SK-N-SH (cell line): ENCODE measurements around the gene HBG1. TPM values are rescaled to one million over a fixed set of nuclear protein-coding genes. Genes with fewer than 3 reads are reported as not detected.

ENCODE experiments used
- CTCF ChIA-PET: fragments of 300-600, 350-600 bp; formaldehyde crosslinking; extraction: SDS; loops from one replicate; lab custom pipeline; 2021; lab: Yijun Ruan, JAX
- POLR2A ChIA-PET: fragments of 350-600 bp; sonication (Branson Sonifier 250); formaldehyde crosslinking; extraction: SDS; loops from one replicate; lab custom pipeline; 2020; ENCODE audit warnings: antibody characterized with exemption, inconsistent platforms; lab: Yijun Ruan, JAX
- DNase-seq: peaks from one replicate; pipeline ENCODE4 v3.0.0; 2012
- H2AFZ ChIP-seq: fragments of 200-600 bp; sonication (generic); 2 replicates; pipeline ENCODE4 v1.8.1; 2016; ENCODE audit warnings: antibody characterized with exemption, mild to moderate bottlenecking, low read depth
- H3F3A ChIP-seq: fragments of 200-600 bp; sonication (generic); replicated peaks from 2 replicates; pipeline ENCODE3; 2016; ENCODE audit warnings: antibody characterized with exemption, mild to moderate bottlenecking; ENCODE audit not compliant: insufficient read depth
- H3K27ac ChIP-seq, 2 experiments: fragments of 200-500 bp in 1 of 2; fragments of 200-600 bp in 1 of 2; sonication (Bioruptor generic) in 1 of 2; sonication (generic), shearing (Covaris generic) in 1 of 2; 2 replicates each; pipeline versions ENCODE4 v1.5.1 to v1.6.1; 2014 to 2016; ENCODE audit warnings: low read depth in 2 of 2, inconsistent platforms in 1 of 2, low read length in 1 of 2, mild to moderate bottlenecking in 1 of 2, mixed read lengths in 1 of 2
- H3K27me3 ChIP-seq: fragments of 200-600 bp; sonication (generic), shearing (Covaris generic); 2 replicates; pipeline ENCODE4 v1.6.1; 2016; ENCODE audit warnings: mixed run types; ENCODE audit not compliant: insufficient read depth
- H3K36me3 ChIP-seq, 2 experiments: fragments of 200-500 bp in 1 of 2; fragments of 200-600 bp in 1 of 2; sonication (Bioruptor generic) in 1 of 2; sonication (generic) in 1 of 2; replicated peaks in 1 of 2; 2 replicates each; pipeline versions ENCODE3 to v1.5.1; 2014 to 2016; ENCODE audit warnings: low read length in 1 of 2, mild to moderate bottlenecking in 1 of 2; ENCODE audit not compliant: insufficient read depth in 2 of 2, control insufficient read depth in 1 of 2
- H3K4me1 ChIP-seq, 2 experiments: fragments of 200-500 bp in 1 of 2; fragments of 200-600 bp in 1 of 2; sonication (Bioruptor generic) in 1 of 2; sonication (generic), shearing (Covaris generic) in 1 of 2; 2 replicates each; pipeline versions ENCODE4 v1.5.1 to v1.6.1; 2014 to 2016; ENCODE audit warnings: low read depth in 1 of 2, low read length in 1 of 2, mixed run types in 1 of 2; ENCODE audit not compliant: insufficient read depth in 2 of 2, control insufficient read depth in 1 of 2
- H3K4me2 ChIP-seq: fragments of 200-600 bp; sonication (generic), shearing (Covaris generic); 2 replicates; pipeline ENCODE4 v1.6.1; 2017; ENCODE audit warnings: mixed run types
- H3K4me3 ChIP-seq, 2 experiments: fragments of 200-500 bp in 1 of 2; fragments of 200-600 bp in 1 of 2; sonication (Bioruptor generic) in 1 of 2; sonication (generic), shearing (Covaris generic) in 1 of 2; 2 replicates each; pipeline versions ENCODE4 v1.5.1 to v1.8.1; 2014 to 2016; ENCODE audit warnings: low read depth in 2 of 2, inconsistent platforms in 1 of 2, low read length in 1 of 2, mild to moderate bottlenecking in 1 of 2, mixed read lengths in 1 of 2, moderate library complexity in 1 of 2
- H3K79me2 ChIP-seq: fragments of 200-600 bp; sonication (generic); 2 replicates; pipeline ENCODE4 v1.8.1; 2017; ENCODE audit warnings: mild to moderate bottlenecking; ENCODE audit not compliant: insufficient read depth
- H3K9ac ChIP-seq: fragments of 200-600 bp; sonication (generic); 2 replicates; pipeline ENCODE4 v1.6.1; 2017; ENCODE audit warnings: mixed run types
- H3K9me2 ChIP-seq: fragments of 200-600 bp; sonication (generic); 2 replicates; pipeline ENCODE4 v1.6.1; 2017; ENCODE audit warnings: mixed run types
- H3K9me3 ChIP-seq: fragments of 200-600 bp; sonication (generic); 2 replicates; pipeline ENCODE4 v1.6.1; 2017; ENCODE audit warnings: mixed run types, mild to moderate bottlenecking, moderate library complexity
- H4K20me1 ChIP-seq: fragments of 200-600 bp; sonication (generic); 2 replicates; pipeline ENCODE4 v1.6.1; 2017; ENCODE audit warnings: mild to moderate bottlenecking, mixed run types; ENCODE audit not compliant: insufficient read depth
- CTCF ChIP-seq: fragments of 200-600 bp; sonication (generic); IDR thresholded peaks from 2 replicates; pipeline ENCODE4 v1.6.1; 2017; ENCODE audit warnings: antibody characterized with exemption, mild to moderate bottlenecking, moderate library complexity
- FOXM1 ChIP-seq: IDR thresholded peaks from 2 replicates; pipeline ENCODE4 v1.4.0; 2012; ENCODE audit warnings: low read depth, mild to moderate bottlenecking
- GATA2 ChIP-seq: sonication (generic); formaldehyde crosslinking; IDR thresholded peaks from 2 replicates; pipeline ENCODE4 v1.5.0; 2020; ENCODE audit warnings: mild to moderate bottlenecking, missing genetic modification reagents
- IRF3 ChIP-seq: fragments of 150-350 bp; IDR thresholded peaks from 2 replicates; pipeline ENCODE4 v1.6.1; 2016; ENCODE audit warnings: mild to moderate bottlenecking, low read depth, low read length
- JUND ChIP-seq: IDR thresholded peaks from 2 replicates; pipeline ENCODE4 v1.4.0; 2012
- MEF2A ChIP-seq: IDR thresholded peaks from 2 replicates; pipeline ENCODE4 v1.4.0; 2012; ENCODE audit warnings: low read depth, borderline replicate concordance
- MXI1 ChIP-seq: IDR thresholded peaks from 2 replicates; pipeline ENCODE4 v1.6.1; 2012; ENCODE audit warnings: mild to moderate bottlenecking, low read depth, low read length, improper control_type of control experiment
- NRF1 ChIP-seq: IDR thresholded peaks from 2 replicates; pipeline ENCODE4 v1.6.1; 2012; ENCODE audit warnings: low read depth, mild to moderate bottlenecking, low read length
- POLR2AphosphoS5 ChIP-seq: IDR thresholded peaks from 2 replicates; pipeline ENCODE4 v1.6.1; 2012; ENCODE audit warnings: low read depth, low read length
- RFX5 ChIP-seq: IDR thresholded peaks from 2 replicates; pipeline ENCODE4 v1.6.1; 2012; ENCODE audit warnings: mild to moderate bottlenecking, improper control_type of control experiment, low read length
- RXRA ChIP-seq: IDR thresholded peaks from 2 replicates; pipeline ENCODE4 v1.4.0; 2012; ENCODE audit warnings: low read depth, mild to moderate bottlenecking, borderline replicate concordance
- TCF12 ChIP-seq: IDR thresholded peaks from 2 replicates; pipeline ENCODE4 v1.4.0; 2012
- USF1 ChIP-seq: IDR thresholded peaks from 2 replicates; pipeline ENCODE4 v1.4.0; 2012; ENCODE audit warnings: low read depth, borderline replicate concordance
- YY1 ChIP-seq: IDR thresholded peaks from 2 replicates; pipeline ENCODE4 v1.4.0; 2012; ENCODE audit warnings: low read depth, mild to moderate bottlenecking
- WGBS: methylation state at CpG from one replicate; pipeline ENCODE4 v1.1.6; 2017; ENCODE audit warnings: low lambda C conversion rate; 5-methylcytosine and 5-hydroxymethylcytosine counted together
- polyA plus RNA-seq, 3 experiments: library from polyadenylated mRNA; depleted of rRNA; stranded (reverse); fragments of >200 nt; gene quantifications; 2 replicates each; pipeline ENCODE4 v1.2.3, GENCODE V29; 2012
- TF ChIP-seq, protein P1 (sequence below): IDR thresholded peaks from 2 replicates; pipeline ENCODE4 v1.4.0; 2012; ENCODE audit warnings: low read depth

Gene HBG1
- polyA plus RNA-seq, 1 of the 3 experiments (the other 2 are of a cell fraction): not detected

- H3K4me2 ChIP-seq: no peak overlapping the region
- no peaks in the 10 kb centered on the region for H3K9me2 ChIP-seq
- no peak overlapping the region for H3K9ac ChIP-seq
- H3K27me3 ChIP-seq: no peaks in the 10 kb centered on the region; the same call in 1 of the 2 replicates
- no peak overlapping the region for H3K4me3 ChIP-seq
- ChIA-PET POLR2A (no interaction called here), CTCF (no interaction called here)
- H3K79me2 ChIP-seq: no peaks in the 10 kb centered on the region
- H3K9me3 ChIP-seq: no peaks in the 10 kb centered on the region
- no peaks in the 10 kb centered on the region for H3F3A ChIP-seq
- no peaks in the 10 kb centered on the region for H3K4me1 ChIP-seq
- no peak overlapping the region for H2AFZ ChIP-seq
- TF ChIP-seq JUND (no peak), IRF3 (no peak), TCF12 (no peak), FOXM1 (no peak), MXI1 (no peak), CTCF (no peak), POLR2AphosphoS5 (no peak), RXRA (no peak), YY1 (no peak), NRF1 (no peak), GATA2 (CRISPR knock-in tag) (no peak), MEF2A (no peak), USF1 (no peak), RFX5 (no peak)
- TF ChIP-seq, protein P1, sequence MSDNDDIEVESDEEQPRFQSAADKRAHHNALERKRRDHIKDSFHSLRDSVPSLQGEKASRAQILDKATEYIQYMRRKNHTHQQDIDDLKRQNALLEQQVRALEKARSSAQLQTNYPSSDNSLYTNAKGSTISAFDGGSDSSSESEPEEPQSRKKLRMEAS: no peak
- 3% methylated on average over 4 of the region's 4 CpGs for WGBS
- no peaks in the 10 kb centered on the region for H4K20me1 ChIP-seq
- no peak overlapping the region for H3K27ac ChIP-seq
- H3K36me3 ChIP-seq: no peaks in the 10 kb centered on the region
- no peak for DNase-seq
Measured at GRCh38 chr11:5243816-5244180, 5.9 kb downstream of the HBG1 start.
